GM13976 (cell line): ENCODE data around the gene ZNF488.

Experiments used
- DNase-seq: peaks from one replicate; pipeline ENCODE4 v3.0.0; 2012; ENCODE audit warnings: low spot score
- in situ Hi-C: fragments of 300-500 bp; cut with MboI; formaldehyde crosslinking; loops from one replicate; pipeline ENCODE4 v1.12.0; 2022; ENCODE audit warnings: low sequenced_read_pairs, mixed read lengths, inconsistent platforms; ENCODE audit not compliant: unreplicated experiment
- TF ChIP-seq, protein P1 (sequence below): IDR thresholded peaks from 2 replicates; pipeline ENCODE4 v1.5.1; 2012; ENCODE audit warnings: borderline replicate concordance, mild to moderate bottlenecking; ENCODE audit not compliant: insufficient read depth; ENCODE audit errors: extremely low read depth, missing control alignments, control extremely low read depth

Gene ZNF488

GRCh38 chr10:47339759-47340607 lies 44.1 kb downstream of the ZNF488 start:
- in situ Hi-C loops: no loop called here
- TF ChIP-seq, protein P1, sequence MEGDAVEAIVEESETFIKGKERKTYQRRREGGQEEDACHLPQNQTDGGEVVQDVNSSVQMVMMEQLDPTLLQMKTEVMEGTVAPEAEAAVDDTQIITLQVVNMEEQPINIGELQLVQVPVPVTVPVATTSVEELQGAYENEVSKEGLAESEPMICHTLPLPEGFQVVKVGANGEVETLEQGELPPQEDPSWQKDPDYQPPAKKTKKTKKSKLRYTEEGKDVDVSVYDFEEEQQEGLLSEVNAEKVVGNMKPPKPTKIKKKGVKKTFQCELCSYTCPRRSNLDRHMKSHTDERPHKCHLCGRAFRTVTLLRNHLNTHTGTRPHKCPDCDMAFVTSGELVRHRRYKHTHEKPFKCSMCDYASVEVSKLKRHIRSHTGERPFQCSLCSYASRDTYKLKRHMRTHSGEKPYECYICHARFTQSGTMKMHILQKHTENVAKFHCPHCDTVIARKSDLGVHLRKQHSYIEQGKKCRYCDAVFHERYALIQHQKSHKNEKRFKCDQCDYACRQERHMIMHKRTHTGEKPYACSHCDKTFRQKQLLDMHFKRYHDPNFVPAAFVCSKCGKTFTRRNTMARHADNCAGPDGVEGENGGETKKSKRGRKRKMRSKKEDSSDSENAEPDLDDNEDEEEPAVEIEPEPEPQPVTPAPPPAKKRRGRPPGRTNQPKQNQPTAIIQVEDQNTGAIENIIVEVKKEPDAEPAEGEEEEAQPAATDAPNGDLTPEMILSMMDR: no peak
- no peak for DNase-seq

GRCh38 chr10:47339186-47339735 lies 44.8 kb downstream of the ZNF488 start:
- no peak for DNase-seq
- TF ChIP-seq, protein P1: no peak
- in situ Hi-C loops: no loop called here

- in situ Hi-C loops: no loop called here
- DNase-seq: no peak
Measured at GRCh38 chr10:47337310-47337709, 46.8 kb downstream of the ZNF488 start.

GRCh38 chr10:47336387-47337134 lies 47.5 kb downstream of the ZNF488 start:
- TF ChIP-seq, protein P1: no peak
- DNase-seq: no peak
- in situ Hi-C loops: no loop called here

More at GRCh38 chr10:47337310-47337709, 46.8 kb downstream of the ZNF488 start:
- TF ChIP-seq, protein P1: no peak

DNA sequence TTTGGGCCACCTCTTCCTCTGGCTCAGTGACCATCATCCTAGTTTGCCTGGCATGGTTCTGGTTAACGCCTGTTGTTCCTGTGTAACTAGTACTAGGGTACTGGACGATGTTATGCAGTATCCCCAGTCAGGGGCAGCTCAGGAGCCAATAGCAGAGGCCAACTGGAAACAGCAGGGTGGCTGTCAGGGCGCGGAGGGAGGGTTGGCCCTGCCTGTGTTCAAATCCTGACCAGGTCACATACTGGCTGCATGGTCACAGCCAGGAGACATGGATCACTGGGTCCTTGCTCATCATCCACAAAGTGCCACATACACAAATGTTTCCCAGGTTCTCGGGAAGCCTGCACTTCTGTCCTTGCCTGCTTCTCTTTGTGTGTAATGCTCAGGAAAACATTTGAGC lies 48.2 kb downstream of the ZNF488 start:
- TF ChIP-seq, protein P1: no peak
- in situ Hi-C loops: no loop called here
- no peak for DNase-seq

DNA sequence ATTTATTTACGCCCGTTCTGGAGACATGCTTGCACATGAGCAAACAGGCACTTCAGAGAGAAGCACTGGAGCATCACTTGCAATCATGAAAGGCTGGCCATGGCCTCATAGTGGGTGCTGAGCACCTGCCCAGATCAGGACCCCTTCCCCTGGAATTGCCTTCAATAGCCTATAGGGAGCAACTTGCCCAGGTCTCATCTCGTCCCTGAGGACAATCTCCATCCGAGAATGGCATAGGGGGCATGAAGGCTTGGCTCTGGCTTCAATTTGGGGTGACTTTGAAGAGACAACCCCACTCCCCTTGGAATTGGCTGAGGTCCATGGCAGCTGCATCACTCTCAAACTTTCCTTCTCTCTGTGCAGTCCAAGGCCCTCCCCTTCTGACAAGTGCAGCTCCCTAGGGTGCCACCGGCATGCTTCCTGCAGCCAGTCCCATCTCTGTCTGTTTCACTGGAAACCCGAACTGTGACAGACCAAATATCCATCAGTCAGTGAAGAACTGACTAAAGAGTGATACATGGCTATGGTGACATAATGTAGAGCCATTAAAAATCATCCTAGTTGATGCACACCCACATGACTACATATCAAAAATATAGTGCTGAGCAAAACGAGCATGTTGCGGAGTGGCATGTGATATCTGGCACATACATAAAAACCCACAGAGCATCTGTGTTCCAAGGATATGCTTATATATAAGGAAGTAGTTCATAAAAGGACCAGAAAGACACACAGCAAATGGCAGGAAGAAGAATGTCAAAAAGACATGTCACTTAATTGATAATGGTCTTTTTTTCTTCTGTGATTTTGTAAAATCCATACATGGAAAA lies 49.4 kb downstream of the ZNF488 start:
- no peak for DNase-seq
- in situ Hi-C loops: no loop called here
- TF ChIP-seq, protein P1: no peak
